ENCODE data around the gene RTN4R. TPM values are rescaled to one million over a fixed set of nuclear protein-coding genes. Genes with fewer than 3 reads are reported as not detected.

RTN4R gene
- total and polyA plus RNA-seq, 2 donors (not counting 1 experiment from before 2014, with no cell fraction given) = 0.99 to 2.0 TPM

DNA sequence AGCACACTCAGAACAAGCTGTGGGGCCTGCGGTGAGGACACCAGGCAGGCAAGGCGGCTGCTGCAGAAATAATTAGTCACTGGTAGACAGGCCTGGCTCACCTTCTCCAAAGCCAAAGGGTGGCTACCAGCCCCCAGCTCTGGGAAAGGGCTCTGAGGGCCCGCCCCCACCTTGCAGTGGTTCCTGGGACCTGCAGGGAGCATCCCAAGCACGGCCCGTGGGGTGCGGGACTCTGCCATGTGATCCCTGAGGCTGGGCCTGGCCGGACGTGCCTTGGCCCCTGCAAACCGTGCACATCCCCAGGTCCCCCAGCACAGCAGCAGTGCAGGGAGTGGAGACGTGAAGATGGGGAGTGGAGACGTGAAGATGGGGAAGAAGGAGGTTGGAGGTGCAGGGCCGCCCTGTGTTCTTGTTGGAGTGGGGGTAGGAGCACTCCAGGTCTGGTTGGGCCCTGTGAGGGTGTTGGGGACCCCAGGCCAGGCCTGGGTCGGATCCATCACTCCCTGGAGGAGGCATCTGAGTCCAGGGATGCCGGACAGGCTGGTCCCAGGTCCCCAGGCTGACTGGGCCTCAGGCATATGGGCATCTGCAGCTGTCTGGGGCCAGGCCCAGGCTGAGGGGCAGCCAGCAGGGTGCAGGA lies 41.9 kb downstream of the RTN4R start:
- Histone ChIP-seq H3K36me3 (ENCODE audit: control insufficient read depth, insufficient read depth, low read length) (no peaks in the 10 kb centered on the region), H2AFZ (ENCODE audit: low read length) (no peak overlapping the region), H3K4me2 (ENCODE audit: extremely low read depth, insufficient read depth, low read length) (no peak overlapping the region), H3K4me1 (ENCODE audit: control insufficient read depth, extremely low read depth, insufficient read depth, low read length) (no peaks in the 10 kb centered on the region), H3K79me2 (ENCODE audit: control insufficient read depth, insufficient read depth, low read length) (no peaks in the 10 kb centered on the region), H3K4me3 (replicated peaks in 1 of 4; ENCODE audit: control extremely low read depth in 1 of 4, insufficient read depth in 1 of 4, low read depth in 3 of 4, low read length in 4 of 4) (no peak overlapping the region), H4K20me1 (ENCODE audit: control insufficient read depth, extremely low read depth, insufficient read depth, low read length) (no peaks in the 10 kb centered on the region), H3K9ac (ENCODE audit: insufficient read depth, low read length) (no peak overlapping the region), H3K27me3 (ENCODE audit: control insufficient read depth, insufficient read depth, low read length) (peaks cover 11% of the 10 kb centered on the region), H3K27ac (ENCODE audit: insufficient read depth, low read length) (no peak overlapping the region), H3K9me3 (ENCODE audit: control insufficient read depth, insufficient read depth, low read depth, low read length) (no peaks in the 10 kb centered on the region)
- DNase-seq (ENCODE audit: low read depth in 2 of 2) = no peak
- no peak for TF ChIP-seq CTCF (conservative IDR thresholded peaks at IDR 0.05 in 1 of 2, IDR thresholded peaks at IDR 0.05 in 1 of 2; ENCODE audit: low read depth in 1 of 2, low read length in 2 of 2)
- TF ChIP-seq EZH2 (IDR thresholded peaks at IDR 0.05; ENCODE audit: low read length, missing control alignments) = no peak

GRCh38 chr22:20225693-20225966 lies 42.5 kb downstream of the RTN4R start:
- peaks cover 5% of the 10 kb centered on the region for H3K27me3 ChIP-seq (ENCODE audit: control insufficient read depth, insufficient read depth, low read length)
- TF ChIP-seq CTCF (conservative IDR thresholded peaks at IDR 0.05 in 1 of 2, IDR thresholded peaks at IDR 0.05 in 1 of 2; ENCODE audit: low read depth in 1 of 2, low read length in 2 of 2) (no peak), EZH2 (IDR thresholded peaks at IDR 0.05; ENCODE audit: low read length, missing control alignments) (no peak)
- H3K79me2 ChIP-seq (ENCODE audit: control insufficient read depth, insufficient read depth, low read length) = no peaks in the 10 kb centered on the region
- no peak overlapping the region for H3K4me3 ChIP-seq (replicated peaks in 1 of 4; ENCODE audit: control extremely low read depth in 1 of 4, insufficient read depth in 1 of 4, low read depth in 3 of 4, low read length in 4 of 4)
- H3K36me3 ChIP-seq (ENCODE audit: control insufficient read depth, insufficient read depth, low read length) = no peaks in the 10 kb centered on the region
- no peak overlapping the region for H3K27ac ChIP-seq (ENCODE audit: insufficient read depth, low read length)
- no peak for DNase-seq (ENCODE audit: low read depth in 2 of 2)
- H2AFZ ChIP-seq (ENCODE audit: low read length) = no peak overlapping the region
- H4K20me1 ChIP-seq (ENCODE audit: control insufficient read depth, extremely low read depth, insufficient read depth, low read length) = no peaks in the 10 kb centered on the region
- no peak overlapping the region for H3K9ac ChIP-seq (ENCODE audit: insufficient read depth, low read length)
- H3K4me1 ChIP-seq (ENCODE audit: control insufficient read depth, extremely low read depth, insufficient read depth, low read length) = no peaks in the 10 kb centered on the region
- H3K4me2 ChIP-seq (ENCODE audit: extremely low read depth, insufficient read depth, low read length) = no peak overlapping the region
- H3K9me3 ChIP-seq (ENCODE audit: control insufficient read depth, insufficient read depth, low read depth, low read length) = no peaks in the 10 kb centered on the region

- Histone ChIP-seq H2AFZ (ENCODE audit: low read length) (no peak overlapping the region), H3K4me3 (replicated peaks in 1 of 4; ENCODE audit: control extremely low read depth in 1 of 4, insufficient read depth in 1 of 4, low read depth in 3 of 4, low read length in 4 of 4) (no peak overlapping the region), H3K79me2 (ENCODE audit: control insufficient read depth, insufficient read depth, low read length) (no peaks in the 10 kb centered on the region), H3K4me1 (ENCODE audit: control insufficient read depth, extremely low read depth, insufficient read depth, low read length) (no peaks in the 10 kb centered on the region), H3K9me3 (ENCODE audit: control insufficient read depth, insufficient read depth, low read depth, low read length) (no peaks in the 10 kb centered on the region), H3K4me2 (ENCODE audit: extremely low read depth, insufficient read depth, low read length) (no peak overlapping the region), H3K36me3 (ENCODE audit: control insufficient read depth, insufficient read depth, low read length) (no peaks in the 10 kb centered on the region), H3K9ac (ENCODE audit: insufficient read depth, low read length) (no peak overlapping the region), H4K20me1 (ENCODE audit: control insufficient read depth, extremely low read depth, insufficient read depth, low read length) (no peaks in the 10 kb centered on the region), H3K27ac (ENCODE audit: insufficient read depth, low read length) (no peak overlapping the region), H3K27me3 (ENCODE audit: control insufficient read depth, insufficient read depth, low read length) (peaks cover 5% of the 10 kb centered on the region)
- TF ChIP-seq EZH2 (IDR thresholded peaks at IDR 0.05; ENCODE audit: low read length, missing control alignments) = no peak
- no peak for TF ChIP-seq CTCF (conservative IDR thresholded peaks at IDR 0.05 in 1 of 2, IDR thresholded peaks at IDR 0.05 in 1 of 2; ENCODE audit: low read depth in 1 of 2, low read length in 2 of 2)
- DNase-seq (ENCODE audit: low read depth in 2 of 2) = no peak
Measured at GRCh38 chr22:20224917-20225692, 43.0 kb downstream of the RTN4R start.

Measured in fibroblast of lung (primary cell).